ENCODE data around the gene ATM.

DNA sequence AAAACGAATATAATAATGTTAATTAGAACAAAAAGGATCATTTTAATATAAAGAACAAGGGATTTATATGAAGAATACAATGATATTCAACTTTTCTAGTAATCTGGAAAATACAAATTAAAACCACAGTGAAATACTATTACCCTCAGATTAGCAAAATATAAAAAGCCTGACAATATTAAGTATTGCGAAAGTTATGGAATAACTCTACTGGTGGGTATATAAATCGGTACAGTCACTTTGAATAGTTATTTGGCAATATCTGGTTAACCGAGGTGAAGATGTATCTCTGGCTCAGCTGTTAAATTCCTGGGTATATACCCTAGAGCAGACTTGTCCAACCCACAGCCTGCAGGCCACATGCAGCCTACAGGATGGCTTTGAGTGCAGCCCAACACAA is 118.8 kb downstream of the ATM start:
- TF ChIP-seq, protein P1, sequence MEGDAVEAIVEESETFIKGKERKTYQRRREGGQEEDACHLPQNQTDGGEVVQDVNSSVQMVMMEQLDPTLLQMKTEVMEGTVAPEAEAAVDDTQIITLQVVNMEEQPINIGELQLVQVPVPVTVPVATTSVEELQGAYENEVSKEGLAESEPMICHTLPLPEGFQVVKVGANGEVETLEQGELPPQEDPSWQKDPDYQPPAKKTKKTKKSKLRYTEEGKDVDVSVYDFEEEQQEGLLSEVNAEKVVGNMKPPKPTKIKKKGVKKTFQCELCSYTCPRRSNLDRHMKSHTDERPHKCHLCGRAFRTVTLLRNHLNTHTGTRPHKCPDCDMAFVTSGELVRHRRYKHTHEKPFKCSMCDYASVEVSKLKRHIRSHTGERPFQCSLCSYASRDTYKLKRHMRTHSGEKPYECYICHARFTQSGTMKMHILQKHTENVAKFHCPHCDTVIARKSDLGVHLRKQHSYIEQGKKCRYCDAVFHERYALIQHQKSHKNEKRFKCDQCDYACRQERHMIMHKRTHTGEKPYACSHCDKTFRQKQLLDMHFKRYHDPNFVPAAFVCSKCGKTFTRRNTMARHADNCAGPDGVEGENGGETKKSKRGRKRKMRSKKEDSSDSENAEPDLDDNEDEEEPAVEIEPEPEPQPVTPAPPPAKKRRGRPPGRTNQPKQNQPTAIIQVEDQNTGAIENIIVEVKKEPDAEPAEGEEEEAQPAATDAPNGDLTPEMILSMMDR (IDR thresholded peaks at IDR 0.05): no peak
- no peak for TF ChIP-seq POLR2A (IDR thresholded peaks at IDR 0.05)
